Stimulated activated CD4-positive, alpha-beta T cell treated with anti-CD3 and anti-CD28 coated beads, Interleukin-4, amount 100 ng/mL, for 1 hour (primary cell): ENCODE results near the gene TOMM5.

Experiments used
- DNase-seq: peaks from one replicate; pipeline ENCODE4 v3.0.0-alpha.2; 2020

The TOMM5 gene

DNA sequence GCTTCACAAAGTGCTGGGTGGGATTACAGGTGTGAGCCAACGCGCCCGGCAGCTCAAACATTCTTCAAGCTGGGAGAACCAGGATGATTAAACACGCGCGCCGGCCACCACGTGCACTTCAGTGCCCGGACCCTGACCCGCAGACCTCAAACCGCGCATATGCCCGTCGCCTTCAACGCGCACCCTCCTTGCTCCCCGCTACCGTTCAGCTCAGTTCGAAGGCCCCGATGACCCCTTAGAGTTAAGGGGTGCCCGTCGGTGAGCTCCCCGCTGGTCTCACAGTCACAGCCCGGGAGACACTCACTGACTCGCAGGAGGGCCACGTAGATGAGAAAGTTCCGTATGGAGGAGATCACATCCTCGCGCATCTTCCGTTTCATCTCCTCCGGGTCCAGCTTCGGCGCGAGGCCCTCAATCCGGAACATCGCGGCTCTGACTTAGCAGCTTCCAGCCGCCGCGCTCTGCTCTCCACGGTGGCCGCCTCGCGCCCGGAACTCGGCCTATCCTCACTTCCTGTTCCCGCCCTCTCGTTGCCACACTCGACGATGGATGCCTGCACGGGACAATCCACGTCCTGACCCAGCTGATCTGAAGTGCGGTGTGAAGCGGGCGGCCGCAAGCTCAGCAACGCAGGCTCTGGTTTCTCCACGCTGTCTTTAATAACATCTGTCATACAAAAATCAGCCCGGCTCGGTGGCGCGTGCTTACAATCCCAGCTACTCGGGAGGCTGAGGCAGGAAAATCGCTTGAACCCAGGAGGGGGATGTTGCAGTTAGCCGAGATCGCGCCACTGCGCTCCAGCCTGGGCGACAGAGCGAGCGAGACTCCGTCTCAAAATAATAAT lies at the start of gene TOMM5:
TOMM5 (minus strand) TSS at position 490 of the 844 bp plus-strand sequence; CDS start at position 425, 65 bp downstream.
- DNase-seq, result peak; percentile 89

DNA sequence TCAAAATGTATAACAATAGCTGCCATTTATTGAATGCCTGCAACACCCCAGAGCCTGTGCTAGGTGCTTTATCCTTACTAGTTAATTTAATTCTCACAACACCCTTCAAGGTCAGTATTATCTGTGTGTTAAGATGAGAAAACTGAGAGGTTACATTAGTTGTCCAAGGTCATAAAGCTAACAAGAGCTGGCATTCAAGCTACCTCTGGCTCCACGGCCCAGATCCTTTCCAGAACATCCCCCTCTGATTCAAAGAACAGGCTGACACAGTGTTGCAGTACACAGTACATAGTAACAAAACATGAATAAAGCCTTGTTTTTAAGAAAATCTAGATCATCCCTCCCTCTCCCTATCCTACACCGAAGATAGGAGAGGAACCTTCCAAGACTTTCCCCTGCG lies 48.9 kb upstream of the TOMM5 start:
- DNase-seq, result no peak

DNA sequence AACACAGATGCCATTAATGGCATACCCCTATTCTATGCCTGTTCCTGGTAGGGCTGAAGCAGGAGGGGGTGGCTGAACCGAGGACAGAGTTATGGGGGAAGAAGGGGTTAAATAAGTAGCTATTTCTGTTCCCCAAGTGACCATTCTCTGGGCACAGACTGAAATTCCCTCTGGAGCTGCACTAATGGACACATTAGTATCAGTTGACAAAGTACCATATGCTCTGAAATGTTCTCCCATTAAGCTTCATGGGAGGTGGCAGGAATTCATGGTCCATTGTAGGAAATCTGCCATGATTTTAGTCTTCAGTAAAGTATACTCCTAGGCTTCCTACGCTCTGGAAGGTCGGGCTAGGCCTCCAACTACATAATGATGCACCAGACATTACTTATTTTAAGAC lies 47.8 kb upstream of the TOMM5 start:
- DNase-seq, result no peak

DNA sequence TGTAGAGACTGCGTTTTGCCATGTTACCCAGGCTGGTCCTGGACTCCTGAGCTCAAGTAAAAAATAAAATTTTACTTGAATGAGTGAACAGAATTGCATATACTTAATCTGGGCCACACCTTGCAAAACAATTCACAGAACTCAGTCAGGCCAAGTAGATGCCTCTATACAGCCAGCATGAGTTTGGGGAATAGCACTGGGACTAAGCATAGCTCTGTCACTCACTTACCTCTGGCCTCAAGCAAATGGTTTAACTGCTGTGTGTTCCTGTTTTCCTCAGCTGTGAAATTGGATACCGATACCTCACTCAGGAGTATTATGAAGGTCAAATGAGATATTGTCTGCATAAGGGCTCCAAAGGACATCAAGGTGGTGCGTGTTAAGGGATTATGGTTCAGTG lies 47.4 kb upstream of the TOMM5 start:
- no peak for DNase-seq

DNA sequence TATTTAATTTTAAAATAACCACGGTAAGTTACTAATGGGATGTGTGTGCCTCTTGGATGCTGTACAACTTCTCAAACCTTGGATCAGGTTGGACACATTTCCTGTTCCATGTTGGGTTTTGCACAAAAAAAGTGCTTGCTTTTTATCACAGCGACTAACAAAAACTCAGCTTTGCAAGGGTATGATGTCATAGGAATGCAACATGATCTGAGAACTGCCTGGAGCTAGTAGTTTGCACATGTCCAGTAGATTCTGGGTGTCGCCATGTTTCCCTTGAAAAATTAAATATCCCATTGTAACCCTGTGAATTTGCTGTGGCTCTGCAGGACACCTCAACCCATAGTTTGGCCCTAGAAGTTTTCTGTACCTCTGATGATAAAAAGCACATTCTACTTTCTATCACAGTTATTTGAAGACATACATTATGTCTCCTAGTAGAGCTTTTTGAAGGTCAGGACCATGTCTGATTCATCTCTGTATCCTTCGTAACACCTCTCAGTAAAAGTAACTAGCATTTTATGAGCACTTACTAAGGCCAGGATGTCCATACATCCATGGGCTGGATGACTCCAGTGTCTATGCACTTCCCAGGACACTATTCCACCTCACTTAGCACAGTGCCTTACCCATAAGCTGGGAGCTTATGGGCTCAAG lies 46.8 kb upstream of the TOMM5 start:
- DNase-seq, result no peak

DNA sequence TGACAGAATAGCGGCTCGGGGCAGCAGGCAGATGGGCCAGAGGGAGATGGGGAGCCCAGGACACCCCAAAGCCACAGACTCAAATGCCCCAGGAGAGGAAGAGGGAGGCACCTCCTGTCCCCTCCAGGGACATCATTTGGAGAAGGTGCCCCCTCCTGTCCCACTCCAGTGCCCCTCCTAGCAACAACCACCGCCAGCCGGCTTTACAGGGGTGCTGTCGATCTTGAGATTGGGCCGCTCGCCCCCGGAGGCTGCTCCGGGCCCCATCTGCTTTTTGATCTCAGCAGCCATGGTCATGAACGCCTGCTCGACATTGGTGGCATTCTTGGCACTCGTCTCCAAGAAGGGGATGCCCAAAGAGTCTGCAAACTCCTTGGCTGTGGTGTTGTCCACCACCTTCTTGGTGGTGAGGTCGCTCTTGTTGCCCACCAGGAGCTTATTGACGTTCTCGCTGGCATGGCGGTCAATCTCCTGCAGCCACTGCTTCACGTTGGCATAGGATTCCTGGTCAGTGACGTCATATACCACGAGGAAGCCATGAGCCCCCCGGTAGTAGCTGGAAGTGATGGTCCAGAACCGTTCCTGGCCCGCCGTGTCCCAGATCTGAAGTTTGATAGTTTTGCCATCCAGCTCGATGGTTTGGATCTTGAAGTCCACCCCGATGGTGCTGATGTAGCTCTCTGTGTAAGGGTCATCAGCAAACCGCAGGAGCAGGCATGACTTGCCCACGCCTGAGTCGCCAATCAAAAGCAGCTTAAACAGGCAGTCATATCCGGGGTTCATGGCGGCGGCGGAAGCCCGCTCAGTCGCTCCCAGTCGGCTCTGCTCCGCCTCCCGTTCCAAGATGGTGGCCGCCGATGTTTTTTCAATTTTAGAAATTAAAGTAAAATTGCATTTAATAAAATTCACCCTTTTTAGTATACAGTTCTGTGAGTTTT lies 44.4 kb upstream of the TOMM5 start:
- no peak for DNase-seq

DNA sequence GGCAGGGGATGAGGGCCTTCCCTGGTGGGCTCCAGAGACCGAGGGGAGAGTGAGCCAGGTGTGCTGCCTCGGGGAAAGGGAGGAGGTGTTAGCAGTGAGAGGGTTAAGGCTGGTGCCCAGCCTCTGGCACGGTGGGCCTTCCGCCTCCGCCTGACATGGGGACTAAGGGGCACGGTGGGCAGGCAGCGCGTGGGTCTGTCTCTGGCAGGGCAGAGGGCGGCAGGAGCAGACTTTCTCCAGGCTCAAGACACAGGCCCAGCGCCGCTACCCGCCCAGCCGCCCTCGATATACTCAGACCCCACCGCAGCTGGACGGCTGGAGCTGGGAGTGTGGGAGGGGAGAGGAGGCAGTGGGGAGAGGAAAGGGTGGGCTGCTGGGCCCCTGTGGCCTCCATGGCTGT lies 43.4 kb upstream of the TOMM5 start:
- no peak for DNase-seq

DNA sequence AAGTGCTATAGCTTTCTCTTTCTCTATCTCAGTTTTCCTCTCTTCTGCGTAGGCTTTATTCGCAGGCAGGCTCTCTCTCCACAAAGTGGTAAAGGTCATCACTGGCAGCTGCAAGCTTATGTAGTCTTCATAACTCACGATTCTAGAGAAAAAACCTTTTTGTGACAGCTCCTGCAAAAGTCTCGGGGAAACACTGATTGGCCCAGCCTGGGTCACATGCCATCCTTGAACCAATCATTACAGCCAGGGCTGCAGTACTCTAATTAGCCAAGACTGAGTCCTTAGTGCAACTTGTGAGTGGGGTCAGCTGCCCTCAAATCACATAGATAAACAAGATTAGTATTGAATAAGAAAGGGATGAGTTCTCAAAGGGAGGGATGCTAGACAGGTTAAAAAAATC lies 40.1 kb upstream of the TOMM5 start:
- DNase-seq, result no peak

DNA sequence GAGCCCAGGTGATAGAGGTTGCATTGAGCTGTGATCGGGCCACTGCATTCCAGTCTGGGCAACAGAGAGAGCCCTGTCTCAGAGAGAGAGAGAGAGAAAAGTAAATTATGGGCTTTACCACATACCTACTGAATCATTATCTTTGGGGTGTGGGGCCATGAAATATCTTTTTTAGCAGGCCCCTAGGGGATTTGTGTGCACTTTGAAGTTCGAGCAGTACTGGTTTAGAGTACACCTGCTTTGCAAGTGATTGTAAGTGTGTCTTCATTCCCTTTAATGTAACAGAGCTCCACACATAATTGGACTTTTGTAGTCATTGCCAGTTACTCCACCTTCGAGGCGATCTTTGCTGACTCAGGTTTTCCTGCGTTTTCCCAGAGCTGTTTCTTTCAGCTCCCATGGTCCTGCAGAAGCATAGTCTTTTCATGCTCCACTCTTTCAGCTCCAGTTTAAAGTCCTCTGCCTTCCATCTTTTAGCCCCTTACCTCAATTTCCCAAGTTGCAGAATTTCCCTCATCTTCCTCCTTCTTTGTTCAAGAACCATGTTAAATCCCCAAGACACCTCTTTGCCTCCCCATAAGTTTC lies 34.4 kb upstream of the TOMM5 start:
- no peak for DNase-seq

DNA sequence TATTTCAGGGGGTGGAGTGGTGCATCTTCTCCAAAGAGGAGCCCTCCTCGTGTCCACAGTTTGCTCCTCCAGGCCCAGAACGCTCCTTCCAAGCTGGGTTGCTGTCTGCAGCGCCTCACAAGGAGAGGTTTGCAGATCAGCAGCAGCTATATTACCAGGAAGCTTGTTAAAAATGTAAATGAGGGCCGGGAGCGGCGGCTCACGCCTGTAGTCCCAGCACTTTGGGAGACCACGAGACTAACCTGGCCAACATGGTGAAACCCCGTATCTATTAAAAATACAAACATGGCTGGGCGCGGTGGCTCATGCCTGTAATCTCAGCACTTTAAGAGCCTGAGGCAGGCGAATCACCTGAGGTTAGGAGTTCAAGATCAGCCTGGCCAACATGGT lies 33.4 kb upstream of the TOMM5 start:
- no peak for DNase-seq

DNA sequence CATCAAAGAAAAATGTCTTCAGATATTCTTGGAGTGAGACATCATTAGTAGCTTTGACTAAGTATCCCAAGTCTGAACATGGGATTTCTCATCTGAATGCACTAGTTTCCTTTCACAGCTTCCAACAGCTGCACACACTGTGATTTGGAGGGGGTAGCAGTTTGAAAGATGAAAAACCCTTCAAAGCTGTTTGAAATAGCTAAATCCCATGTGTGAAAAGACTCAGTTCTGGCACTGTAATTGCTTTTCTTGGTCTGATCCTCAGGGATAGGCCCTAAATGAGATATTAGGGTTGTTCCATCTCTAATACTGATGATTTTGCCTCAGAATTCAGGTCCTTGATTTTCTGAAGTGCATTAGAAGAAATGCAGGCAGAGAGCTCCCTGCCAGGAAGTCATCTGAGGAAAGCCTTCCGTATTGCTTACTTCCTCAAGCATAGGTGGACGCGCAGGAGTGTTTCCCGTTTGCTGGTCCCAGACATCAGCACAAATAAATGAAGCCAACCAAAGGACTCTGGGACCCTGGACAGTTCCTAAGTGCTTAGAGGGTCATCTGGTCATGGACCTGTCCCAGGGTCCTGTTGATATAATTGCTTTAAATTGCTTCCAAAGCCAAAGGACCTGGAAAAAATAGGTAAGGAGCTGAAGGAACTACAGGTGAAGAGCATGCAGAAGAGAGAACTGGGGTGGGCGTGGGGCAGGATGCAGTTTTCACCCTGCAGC lies 32.8 kb upstream of the TOMM5 start:
- no peak for DNase-seq

DNA sequence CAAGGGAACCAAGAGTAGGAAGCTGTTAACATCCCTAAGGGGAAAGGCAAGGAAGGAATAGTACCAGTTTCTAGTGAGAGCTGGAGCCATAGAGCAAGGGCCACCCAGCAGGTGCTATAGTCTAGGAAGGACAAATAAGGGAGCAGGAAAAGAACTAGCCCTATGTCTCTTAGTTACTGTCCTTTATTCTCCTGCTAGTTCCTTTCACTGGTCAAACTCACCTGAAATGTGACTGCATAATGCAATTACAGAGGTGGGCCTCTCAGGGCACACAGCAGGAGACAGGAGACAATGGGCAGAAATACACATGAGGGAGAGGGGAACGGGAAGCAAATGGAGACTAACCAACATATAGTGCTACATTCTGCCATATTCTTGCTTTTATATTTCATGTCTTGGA lies 31.7 kb upstream of the TOMM5 start:
- no peak for DNase-seq

DNA sequence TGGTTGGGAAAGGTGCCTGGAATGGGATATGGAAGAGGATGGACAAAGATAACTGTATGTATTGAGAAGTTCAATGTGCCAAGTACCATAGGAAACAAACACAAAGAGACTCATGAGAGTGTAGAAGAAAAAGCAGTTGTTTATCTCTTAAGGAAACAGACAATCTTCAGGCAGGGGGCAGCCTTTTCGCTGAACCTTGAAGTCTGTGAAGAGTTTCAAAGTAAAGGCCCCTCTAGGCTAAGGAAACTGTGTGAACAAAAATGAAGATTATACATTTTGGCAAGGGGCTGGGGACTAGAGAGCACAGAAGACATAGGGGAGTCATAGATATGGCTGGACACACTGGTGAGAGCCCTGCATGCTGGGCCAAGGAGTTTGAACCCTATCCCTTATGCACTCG lies 30.9 kb upstream of the TOMM5 start:
- DNase-seq, result no peak

DNA sequence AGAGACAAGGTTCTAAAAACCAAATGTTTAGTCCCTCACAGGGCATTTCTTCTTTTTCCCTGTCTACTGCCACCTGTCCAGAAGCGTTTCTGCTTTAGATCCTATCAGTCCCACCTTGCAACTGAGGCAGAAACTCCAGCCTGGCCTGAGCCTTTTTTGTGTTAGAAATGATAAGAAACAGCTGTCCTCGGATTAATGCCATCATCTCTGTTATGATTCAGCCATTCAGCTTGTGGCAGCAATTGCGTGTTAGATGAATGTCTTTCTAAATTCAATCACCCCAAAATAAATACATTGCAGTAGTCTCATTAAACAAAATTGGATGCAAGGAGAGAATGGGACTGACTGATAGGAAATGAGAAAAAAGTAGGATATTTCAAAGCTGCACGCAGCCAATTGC lies 30.1 kb upstream of the TOMM5 start:
- DNase-seq, result no peak

DNA sequence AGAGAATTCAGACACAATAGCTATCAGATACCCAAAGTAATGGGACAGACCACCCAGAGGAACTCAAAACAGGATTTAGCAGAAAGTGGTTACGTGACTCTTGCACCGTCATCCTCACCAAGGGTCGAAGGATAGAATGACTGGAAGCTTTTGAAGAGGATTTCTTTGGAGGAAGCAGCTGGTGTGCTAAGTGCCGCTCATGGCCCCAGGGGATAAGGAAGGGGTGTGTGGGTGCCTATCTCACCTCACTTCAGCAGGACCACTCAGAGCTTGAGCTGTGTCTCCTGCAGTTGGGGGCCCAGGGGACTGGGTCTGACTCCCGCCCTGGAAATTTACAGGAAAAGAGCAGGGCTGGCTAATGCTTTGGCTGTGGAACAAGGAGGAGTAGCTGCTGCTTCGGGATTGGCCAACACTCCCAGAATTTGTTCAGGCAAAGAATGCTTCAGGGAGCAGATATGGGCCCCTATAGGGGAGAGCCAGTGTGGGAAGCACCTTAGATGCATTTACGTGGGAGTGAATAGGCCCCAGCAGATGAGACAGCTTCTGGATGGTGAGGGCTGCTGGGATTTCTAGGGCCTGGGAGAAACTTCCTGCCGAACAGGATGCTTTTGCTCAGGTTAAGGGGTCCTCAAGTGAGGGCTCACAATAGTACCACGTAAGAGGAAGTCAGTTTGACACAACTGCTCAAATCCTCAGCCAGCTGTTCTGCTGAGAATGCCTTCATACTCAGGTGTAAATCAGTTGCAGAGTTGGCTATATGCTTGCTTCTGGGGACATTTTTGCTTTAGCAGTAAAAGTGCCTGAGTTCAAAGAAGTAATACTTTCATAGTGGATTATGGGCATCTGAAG lies 29.1 kb upstream of the TOMM5 start:
- DNase-seq, result no peak

DNA sequence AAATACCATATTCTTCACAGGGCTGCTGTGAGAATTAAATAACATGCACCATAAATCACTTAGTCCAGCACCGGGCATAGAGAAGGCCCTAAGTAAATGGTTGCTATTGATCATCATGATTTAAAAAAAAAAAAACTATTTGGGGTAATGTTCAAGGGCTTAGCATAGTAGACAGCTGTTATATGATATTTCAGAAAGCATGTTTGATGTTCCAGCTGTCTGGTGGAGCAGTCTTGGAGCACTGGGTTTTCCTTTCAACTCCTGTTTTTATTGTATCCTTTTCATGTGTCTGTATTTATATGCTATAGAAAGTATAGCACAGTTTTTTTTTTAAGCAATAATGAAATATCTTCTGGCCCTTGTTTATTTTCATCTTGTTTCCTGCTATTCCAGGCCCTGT lies 28.0 kb upstream of the TOMM5 start:
- DNase-seq, result no peak

DNA sequence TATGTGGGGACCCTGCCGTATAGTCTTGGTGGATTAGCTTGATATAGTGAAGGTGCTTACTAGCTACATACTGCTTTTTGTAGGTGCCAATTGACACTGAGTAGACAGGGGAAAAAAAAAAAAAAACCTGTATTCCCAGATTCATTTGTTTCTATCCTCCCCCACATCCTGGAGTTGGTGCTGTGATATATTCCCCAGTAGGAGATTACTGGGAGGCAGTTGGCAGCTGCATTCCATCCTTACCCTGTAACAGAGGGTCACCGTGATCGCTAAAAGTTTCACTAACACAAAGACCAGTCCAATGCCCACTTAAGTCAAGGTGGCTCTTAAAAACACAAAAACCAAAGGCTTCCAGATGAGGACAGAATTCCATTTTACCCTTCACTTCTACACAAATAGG lies 27.4 kb upstream of the TOMM5 start:
- no peak for DNase-seq

DNA sequence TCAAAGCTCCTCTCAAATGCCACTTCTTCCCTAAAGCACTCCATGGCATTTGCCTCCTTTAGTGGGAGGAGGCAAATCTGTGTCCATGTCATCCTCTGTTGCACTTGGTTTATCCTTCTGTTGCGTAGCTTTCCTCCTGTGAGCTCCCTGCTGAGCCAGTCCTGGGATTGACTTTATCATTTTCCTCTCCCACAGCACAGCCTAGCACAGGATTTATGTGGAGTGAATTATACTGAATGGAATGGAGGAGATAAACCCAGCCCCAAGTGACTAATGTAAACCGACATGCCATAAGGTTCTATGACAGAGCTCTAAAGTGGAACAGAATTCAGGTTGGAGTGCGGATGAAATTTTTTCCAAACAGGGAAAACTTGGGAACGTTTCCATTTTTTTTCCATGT lies 26.4 kb upstream of the TOMM5 start:
- DNase-seq, result no peak

DNA sequence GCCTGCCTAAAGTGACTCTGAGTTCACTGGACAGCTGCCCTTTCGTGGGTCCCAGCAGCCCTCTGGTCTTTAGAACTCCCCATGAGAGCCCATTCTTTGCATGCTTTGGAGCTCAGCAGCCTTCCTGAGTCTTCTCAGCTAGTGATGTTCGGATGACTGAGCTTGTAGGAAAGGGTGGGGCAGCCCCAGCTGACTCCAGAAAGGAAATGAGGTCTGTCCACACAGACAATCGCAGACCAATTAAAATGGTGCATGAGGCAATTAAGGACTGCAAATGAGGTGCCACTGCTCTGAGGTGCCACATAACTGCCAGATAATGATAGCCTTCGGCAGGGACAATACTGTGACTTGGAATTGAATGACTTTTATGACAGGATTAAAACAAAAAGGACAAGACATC lies 25.4 kb upstream of the TOMM5 start:
- DNase-seq, result no peak

DNA sequence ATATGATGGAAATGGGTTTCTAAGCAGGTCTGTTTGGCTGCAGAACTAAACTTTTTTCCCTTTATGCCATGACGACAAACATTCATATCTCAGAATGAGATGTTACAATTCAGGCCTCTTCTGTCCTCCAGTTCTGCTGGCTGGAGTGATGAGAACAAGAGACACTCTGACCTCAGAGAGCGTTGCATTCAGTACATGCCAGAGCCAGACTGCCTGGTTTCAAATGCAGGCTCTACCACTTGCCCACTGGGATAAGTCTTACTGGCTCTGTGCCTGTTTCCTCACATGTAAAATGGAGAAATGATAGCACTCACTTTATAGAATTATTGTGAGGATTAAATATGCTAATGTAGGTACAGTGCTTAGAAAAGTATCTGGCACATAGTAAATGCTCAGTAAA lies 24.8 kb upstream of the TOMM5 start:
- no peak for DNase-seq

DNA sequence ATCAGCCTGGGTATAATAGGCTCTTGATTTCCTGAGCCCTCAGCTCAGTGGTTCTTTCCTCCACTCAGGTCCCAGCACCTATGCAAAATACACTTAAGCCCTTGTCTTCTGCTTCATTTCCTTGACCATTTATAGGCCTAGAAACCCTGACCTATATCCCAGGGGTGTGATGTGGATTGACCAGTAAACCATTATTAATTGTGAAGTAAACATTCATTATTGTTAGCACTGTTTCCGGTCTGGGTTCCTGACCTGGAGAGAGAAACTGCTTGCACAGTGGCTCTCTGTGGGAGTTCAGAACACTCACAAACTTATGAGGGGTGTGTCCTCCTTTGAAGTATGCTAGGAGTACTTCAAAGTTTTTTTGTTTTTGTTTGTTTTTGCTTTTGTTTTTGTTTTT lies 19.6 kb upstream of the TOMM5 start:
- no peak for DNase-seq

DNA sequence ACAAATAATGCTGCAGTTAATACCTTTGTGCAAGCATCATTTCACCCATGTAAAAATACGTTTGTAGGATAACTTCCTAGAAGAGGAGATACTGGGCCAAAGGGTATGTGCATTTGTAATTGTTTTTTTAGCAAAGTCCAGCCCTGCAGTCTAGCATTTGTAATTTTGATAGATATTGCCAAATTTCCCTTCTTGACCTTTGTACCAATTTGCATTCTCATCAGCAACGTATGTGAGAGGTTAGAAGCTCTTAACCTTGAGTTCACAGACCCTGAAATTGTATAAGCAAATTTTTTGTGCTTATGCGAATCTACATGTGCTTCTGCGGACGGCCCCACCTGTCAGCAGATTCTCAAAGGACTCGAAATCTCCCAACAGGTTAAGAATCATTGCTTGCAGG lies 18.6 kb upstream of the TOMM5 start:
- no peak for DNase-seq
